H9 (cell line): Measurements from ENCODE around the gene IGF2BP3. TPM values are rescaled to one million over a fixed set of nuclear protein-coding genes. Genes with fewer than 3 reads are reported as not detected.

Experiments
- DNase-seq: peaks from one replicate; pipeline ENCODE4 v3.0.0-alpha.2; 2017
- H2AFZ ChIP-seq: one replicate; pipeline ENCODE4 v1.6.1; 2013; ENCODE audit warnings: mild to moderate bottlenecking, low read length, control low read depth, moderate library complexity
- H2AK5ac ChIP-seq: 2 replicates; pipeline ENCODE4 v1.6.1; 2013; ENCODE audit warnings: low read length, control low read depth, mixed read lengths; ENCODE audit not compliant: insufficient read length
- H2BK120ac ChIP-seq: one replicate; pipeline ENCODE4 v1.6.1; 2013; ENCODE audit warnings: low read depth, mild to moderate bottlenecking, low read length, control low read depth, inconsistent platforms; ENCODE audit not compliant: poor library complexity, severe bottlenecking
- H2BK12ac ChIP-seq: 2 replicates; pipeline ENCODE4 v1.6.1; 2013; ENCODE audit warnings: low read length, control low read depth, mixed read lengths, low read depth; ENCODE audit not compliant: insufficient read length
- H2BK15ac ChIP-seq: 2 replicates; pipeline ENCODE4 v1.6.1; 2013; ENCODE audit warnings: low read depth, low read length, control low read depth
- H2BK20ac ChIP-seq: one replicate; pipeline ENCODE4 v1.6.1; 2013; ENCODE audit warnings: low read depth, mild to moderate bottlenecking, low read length, control low read depth, inconsistent platforms; ENCODE audit not compliant: poor library complexity, severe bottlenecking
- H2BK5ac ChIP-seq: 2 replicates; pipeline ENCODE4 v1.6.1; 2013; ENCODE audit warnings: low read length, control low read depth, mixed read lengths; ENCODE audit not compliant: insufficient read length
- H3K14ac ChIP-seq: 2 replicates; pipeline ENCODE4 v1.6.1; 2013; ENCODE audit warnings: low read length, control low read depth; ENCODE audit not compliant: insufficient read depth
- H3K18ac ChIP-seq: 2 replicates; pipeline ENCODE4 v1.6.1; 2013; ENCODE audit warnings: low read depth, mild to moderate bottlenecking, mixed read lengths, low read length, control low read depth; ENCODE audit not compliant: insufficient read length
- H3K23ac ChIP-seq: 2 replicates; pipeline ENCODE4 v1.6.1; 2013; ENCODE audit warnings: low read length, control low read depth, mixed read lengths, low read depth; ENCODE audit not compliant: insufficient read length
- H3K23me2 ChIP-seq: 2 replicates; pipeline ENCODE4 v1.6.1; 2013; ENCODE audit warnings: low read depth, mild to moderate bottlenecking, mixed read lengths, low read length, control low read depth; ENCODE audit not compliant: insufficient read length, poor library complexity, severe bottlenecking
- H3K27ac ChIP-seq: 2 replicates; pipeline ENCODE4 v1.5.1; 2013; ENCODE audit warnings: low read length, control low read depth, mixed read lengths, low read depth; ENCODE audit not compliant: insufficient read length
- H3K27me3 ChIP-seq: 2 replicates; pipeline ENCODE4 v1.6.1; 2013; ENCODE audit warnings: low read length, control low read depth, inconsistent platforms; ENCODE audit not compliant: insufficient read depth
- H3K4ac ChIP-seq: 2 replicates; pipeline ENCODE4 v1.6.1; 2013; ENCODE audit warnings: low read depth, mild to moderate bottlenecking, control low read depth, inconsistent platforms, low read length, moderate library complexity
- H3K4me1 ChIP-seq: 2 replicates; pipeline ENCODE4 v1.6.1; 2013; ENCODE audit warnings: low read length, control low read depth, inconsistent platforms; ENCODE audit not compliant: insufficient read depth
- H3K4me2 ChIP-seq: 2 replicates; pipeline ENCODE4 v1.6.1; 2013; ENCODE audit warnings: low read length, control low read depth, mixed read lengths; ENCODE audit not compliant: insufficient read length, insufficient read depth
- H3K56ac ChIP-seq: 2 replicates; pipeline ENCODE4 v1.6.1; 2013; ENCODE audit warnings: low read depth, mild to moderate bottlenecking, mixed read lengths, low read length, control low read depth; ENCODE audit not compliant: insufficient read length
- H3K79me1 ChIP-seq: 2 replicates; pipeline ENCODE4 v1.6.1; 2013; ENCODE audit warnings: low read depth, mild to moderate bottlenecking, moderate library complexity, low read length, control low read depth, inconsistent platforms; ENCODE audit not compliant: insufficient read depth, poor library complexity, severe bottlenecking
- H3K79me2 ChIP-seq: 2 replicates; pipeline ENCODE4 v1.6.1; 2013; ENCODE audit warnings: low read length, control low read depth, inconsistent platforms; ENCODE audit not compliant: insufficient read depth
- H3K9ac ChIP-seq: 2 replicates; pipeline ENCODE4 v1.6.1; 2013; ENCODE audit warnings: low read length, control low read depth, mixed read lengths; ENCODE audit not compliant: insufficient read length; ENCODE audit errors: extremely low read depth
- H3K9me3 ChIP-seq: one replicate; pipeline ENCODE4 v1.6.1; 2013; ENCODE audit warnings: low read depth, low read length, inconsistent platforms; ENCODE audit not compliant: control insufficient read depth
- H3T11ph ChIP-seq: one replicate; pipeline ENCODE4 v1.6.1; 2013; ENCODE audit warnings: mild to moderate bottlenecking, low read length, control low read depth, inconsistent platforms
- H4K20me1 ChIP-seq: one replicate; pipeline ENCODE4 v1.6.1; 2013; ENCODE audit not compliant: control insufficient read depth, insufficient read length, insufficient read depth
- H4K5ac ChIP-seq: 2 replicates; pipeline ENCODE4 v1.6.1; 2013; ENCODE audit warnings: low read depth, mild to moderate bottlenecking, mixed read lengths, low read length, control low read depth; ENCODE audit not compliant: insufficient read length
- H4K8ac ChIP-seq: replicated peaks from 2 replicates; pipeline ENCODE4 v1.6.1; 2013; ENCODE audit warnings: low read length, control low read depth, mixed read lengths, low read depth; ENCODE audit not compliant: insufficient read length
- H4K91ac ChIP-seq: 2 replicates; pipeline ENCODE4 v1.6.1; 2013; ENCODE audit warnings: low read depth, mild to moderate bottlenecking, moderate library complexity, mixed read lengths, low read length, control low read depth; ENCODE audit not compliant: insufficient read length
- H3K27ac Mint-ChIP-seq, 3 experiments: 2 replicates in 2 of 3; 3 replicates in 1 of 3; pipeline ENCODE4 v1.8.0; 2020 to 2021; ENCODE audit warnings: mixed read lengths in 3 of 3, mild to moderate bottlenecking in 1 of 3, moderate library complexity in 1 of 3
- H3K27me3 Mint-ChIP-seq: 2 replicates; pipeline ENCODE4 v1.8.0; 2021; ENCODE audit warnings: low read depth, mild to moderate bottlenecking, moderate library complexity, mixed read lengths
- H3K36me3 Mint-ChIP-seq, 3 experiments: 2 replicates in 2 of 3; 3 replicates in 1 of 3; pipeline ENCODE4 v1.8.0; 2020 to 2021; ENCODE audit warnings: low read depth in 3 of 3, mixed read lengths in 3 of 3; ENCODE audit not compliant: insufficient read depth in 1 of 3
- H3K4me1 Mint-ChIP-seq, 2 experiments: 2 replicates each; pipeline ENCODE4 v1.8.0; 2020; ENCODE audit warnings: mixed read lengths in 2 of 2
- H3K4me3 Mint-ChIP-seq, 2 experiments: 2 replicates in 1 of 2; 3 replicates in 1 of 2; pipeline ENCODE4 v1.8.0; 2020 to 2021; ENCODE audit warnings: mild to moderate bottlenecking in 2 of 2, mixed read lengths in 2 of 2, moderate library complexity in 1 of 2
- H3K9me3 Mint-ChIP-seq, 2 experiments: 2 replicates in 1 of 2; 3 replicates in 1 of 2; pipeline ENCODE4 v1.8.0; 2020; ENCODE audit warnings: mild to moderate bottlenecking in 2 of 2, mixed read lengths in 2 of 2, moderate library complexity in 1 of 2
- WGBS: extraction: QIAGEN DNeasy Blood & Tissue Kit; methylation state at CpG from one replicate; pipeline ENCODE4 v1.1.7; 2013; ENCODE audit warnings: missing lambda C conversion rate, low lambda C conversion rate, mixed read lengths; ENCODE audit not compliant: insufficient read length; ENCODE audit errors: extremely low coverage; 5-methylcytosine and 5-hydroxymethylcytosine counted together
- total RNA-seq: library from RNA; stranded (reverse); gene quantifications from 2 replicates; pipeline ENCODE4 v1.2.1, GENCODE V29; 2021
- TF ChIP-seq, protein P1 (sequence below): fragments of 200-600 bp; sonication (generic); conservative IDR thresholded peaks from 3 replicates; pipeline ENCODE4 v1.8.0; 2021; ENCODE audit warnings: antibody characterized with exemption, mild to moderate bottlenecking

The IGF2BP3 gene
- total RNA-seq, 1 experiment from 2014 or later: 197 TPM

DNA sequence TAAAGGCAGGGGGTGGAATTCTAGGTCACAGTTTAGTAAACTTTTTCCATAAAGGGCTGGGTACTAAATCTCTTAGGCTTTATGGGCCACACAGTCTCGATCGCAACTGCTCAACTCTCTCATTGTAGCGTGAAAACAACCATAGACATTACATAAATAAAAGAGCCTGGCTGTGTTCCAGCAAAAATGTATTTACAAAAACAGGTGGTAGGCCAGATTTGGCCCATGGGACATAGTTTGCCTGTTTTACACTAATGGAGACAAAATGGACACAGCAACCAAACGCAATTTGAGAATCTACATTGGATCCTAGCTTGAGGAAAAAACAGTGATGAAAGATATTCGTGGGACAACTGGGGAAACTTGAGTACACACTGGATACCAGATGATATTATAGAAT lies 194.4 kb downstream of the IGF2BP3 start:
- Mint-ChIP-seq H3K4me3 (no peak overlapping the region), H3K27ac (no peak overlapping the region), H3K9me3 (no peaks in the 10 kb centered on the region), H3K36me3 (no peaks in the 10 kb centered on the region), H3K4me1 (peaks cover 6 to 8% of the 10 kb centered on the region in 2 experiments), H3K27me3 (peaks cover 4% of the 10 kb centered on the region)
- Histone ChIP-seq H4K91ac (no peak overlapping the region), H2BK15ac (no peak overlapping the region), H2AFZ (no peak overlapping the region), H4K8ac (no peak overlapping the region), H3K4me2 (no peak overlapping the region), H3K4me1 (no peaks in the 10 kb centered on the region), H2BK5ac (no peak overlapping the region), H4K20me1 (no peaks in the 10 kb centered on the region), H3K27ac (no peak overlapping the region), H2BK20ac (no peak overlapping the region), H2AK5ac (no peak overlapping the region), H3K14ac (no peak overlapping the region), H3K4ac (no peak overlapping the region), H3T11ph (no peak overlapping the region), H3K9ac (no peak overlapping the region), H4K5ac (no peak overlapping the region), H3K9me3 (no peaks in the 10 kb centered on the region), H3K79me2 (no peaks in the 10 kb centered on the region), H2BK120ac (no peak overlapping the region), H3K18ac (no peak overlapping the region), H3K23ac (no peak overlapping the region), H3K23me2 (no peaks in the 10 kb centered on the region), H2BK12ac (no peak overlapping the region), H3K27me3 (no peaks in the 10 kb centered on the region), H3K79me1 (no peaks in the 10 kb centered on the region), H3K56ac (no peak overlapping the region)
- no CpG with 5 or more reads among the region's 5 CpGs for WGBS
- no peak for DNase-seq
- TF ChIP-seq, protein P1, sequence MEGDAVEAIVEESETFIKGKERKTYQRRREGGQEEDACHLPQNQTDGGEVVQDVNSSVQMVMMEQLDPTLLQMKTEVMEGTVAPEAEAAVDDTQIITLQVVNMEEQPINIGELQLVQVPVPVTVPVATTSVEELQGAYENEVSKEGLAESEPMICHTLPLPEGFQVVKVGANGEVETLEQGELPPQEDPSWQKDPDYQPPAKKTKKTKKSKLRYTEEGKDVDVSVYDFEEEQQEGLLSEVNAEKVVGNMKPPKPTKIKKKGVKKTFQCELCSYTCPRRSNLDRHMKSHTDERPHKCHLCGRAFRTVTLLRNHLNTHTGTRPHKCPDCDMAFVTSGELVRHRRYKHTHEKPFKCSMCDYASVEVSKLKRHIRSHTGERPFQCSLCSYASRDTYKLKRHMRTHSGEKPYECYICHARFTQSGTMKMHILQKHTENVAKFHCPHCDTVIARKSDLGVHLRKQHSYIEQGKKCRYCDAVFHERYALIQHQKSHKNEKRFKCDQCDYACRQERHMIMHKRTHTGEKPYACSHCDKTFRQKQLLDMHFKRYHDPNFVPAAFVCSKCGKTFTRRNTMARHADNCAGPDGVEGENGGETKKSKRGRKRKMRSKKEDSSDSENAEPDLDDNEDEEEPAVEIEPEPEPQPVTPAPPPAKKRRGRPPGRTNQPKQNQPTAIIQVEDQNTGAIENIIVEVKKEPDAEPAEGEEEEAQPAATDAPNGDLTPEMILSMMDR: no peak
